ENCODE measurements around the gene PRKACB.
"Not testable (repeated sequence)": the region's sequence is repeated elsewhere in the genome, so short reads cannot be mapped to it uniquely, and the experiment has no call there.

DNA sequence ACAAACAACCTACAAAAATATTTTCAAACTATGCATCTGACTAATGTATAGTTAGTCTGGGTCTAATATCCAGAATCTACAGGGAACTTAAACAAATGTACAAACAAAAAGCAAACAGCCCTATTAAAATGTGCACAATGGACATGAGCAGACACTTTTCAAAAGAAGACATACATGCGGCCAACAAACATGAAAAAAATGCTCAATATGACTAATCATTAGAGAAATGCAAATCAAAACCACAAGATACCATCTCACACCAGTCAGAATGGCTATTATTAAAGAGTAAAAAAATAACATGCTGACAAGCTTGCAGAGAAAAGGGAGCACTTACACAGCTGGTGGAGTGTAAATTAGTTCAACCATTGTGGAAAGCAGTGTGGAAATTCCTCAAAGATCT lies 36.5 kb upstream of the PRKACB start:
- TF ChIP-seq KDM1A (IDR thresholded peaks at IDR 0.05; ENCODE audit: borderline replicate concordance); GATAD2B (conservative IDR thresholded peaks at IDR 0.05; ENCODE audit: low read depth); RAD21 (IDR thresholded peaks at IDR 0.05; ENCODE audit: insufficient read depth, low read depth, low read length); POLR2A (IDR thresholded peaks at IDR 0.05; ENCODE audit: low read depth, low read length); MYB (IDR thresholded peaks at IDR 0.05; ENCODE audit: borderline replicate concordance, low read depth, low read length); JUND (IDR thresholded peaks at IDR 0.05; ENCODE audit: low read depth, low read length); CEBPB (IDR thresholded peaks at IDR 0.05; ENCODE audit: borderline replicate concordance in 1 of 2, low read depth in 2 of 2, low read length in 2 of 2); POLR2AphosphoS5 (IDR thresholded peaks at IDR 0.05; ENCODE audit: low read length); GABPA (IDR thresholded peaks at IDR 0.05; ENCODE audit: low read depth); TBL1XR1 (IDR thresholded peaks at IDR 0.05; ENCODE audit: low read depth, low read length): not testable (repeated sequence)
- TF ChIP-seq, protein P1, sequence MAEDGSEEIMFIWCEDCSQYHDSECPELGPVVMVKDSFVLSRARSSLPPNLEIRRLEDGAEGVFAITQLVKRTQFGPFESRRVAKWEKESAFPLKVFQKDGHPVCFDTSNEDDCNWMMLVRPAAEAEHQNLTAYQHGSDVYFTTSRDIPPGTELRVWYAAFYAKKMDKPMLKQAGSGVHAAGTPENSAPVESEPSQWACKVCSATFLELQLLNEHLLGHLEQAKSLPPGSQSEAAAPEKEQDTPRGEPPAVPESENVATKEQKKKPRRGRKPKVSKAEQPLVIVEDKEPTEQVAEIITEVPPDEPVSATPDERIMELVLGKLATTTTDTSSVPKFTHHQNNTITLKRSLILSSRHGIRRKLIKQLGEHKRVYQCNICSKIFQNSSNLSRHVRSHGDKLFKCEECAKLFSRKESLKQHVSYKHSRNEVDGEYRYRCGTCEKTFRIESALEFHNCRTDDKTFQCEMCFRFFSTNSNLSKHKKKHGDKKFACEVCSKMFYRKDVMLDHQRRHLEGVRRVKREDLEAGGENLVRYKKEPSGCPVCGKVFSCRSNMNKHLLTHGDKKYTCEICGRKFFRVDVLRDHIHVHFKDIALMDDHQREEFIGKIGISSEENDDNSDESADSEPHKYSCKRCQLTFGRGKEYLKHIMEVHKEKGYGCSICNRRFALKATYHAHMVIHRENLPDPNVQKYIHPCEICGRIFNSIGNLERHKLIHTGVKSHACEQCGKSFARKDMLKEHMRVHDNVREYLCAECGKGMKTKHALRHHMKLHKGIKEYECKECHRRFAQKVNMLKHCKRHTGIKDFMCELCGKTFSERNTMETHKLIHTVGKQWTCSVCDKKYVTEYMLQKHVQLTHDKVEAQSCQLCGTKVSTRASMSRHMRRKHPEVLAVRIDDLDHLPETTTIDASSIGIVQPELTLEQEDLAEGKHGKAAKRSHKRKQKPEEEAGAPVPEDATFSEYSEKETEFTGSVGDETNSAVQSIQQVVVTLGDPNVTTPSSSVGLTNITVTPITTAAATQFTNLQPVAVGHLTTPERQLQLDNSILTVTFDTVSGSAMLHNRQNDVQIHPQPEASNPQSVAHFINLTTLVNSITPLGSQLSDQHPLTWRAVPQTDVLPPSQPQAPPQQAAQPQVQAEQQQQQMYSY (CRISPR knock-in tag; IDR thresholded peaks at IDR 0.05), result not testable (repeated sequence)
- TF ChIP-seq, protein P2, sequence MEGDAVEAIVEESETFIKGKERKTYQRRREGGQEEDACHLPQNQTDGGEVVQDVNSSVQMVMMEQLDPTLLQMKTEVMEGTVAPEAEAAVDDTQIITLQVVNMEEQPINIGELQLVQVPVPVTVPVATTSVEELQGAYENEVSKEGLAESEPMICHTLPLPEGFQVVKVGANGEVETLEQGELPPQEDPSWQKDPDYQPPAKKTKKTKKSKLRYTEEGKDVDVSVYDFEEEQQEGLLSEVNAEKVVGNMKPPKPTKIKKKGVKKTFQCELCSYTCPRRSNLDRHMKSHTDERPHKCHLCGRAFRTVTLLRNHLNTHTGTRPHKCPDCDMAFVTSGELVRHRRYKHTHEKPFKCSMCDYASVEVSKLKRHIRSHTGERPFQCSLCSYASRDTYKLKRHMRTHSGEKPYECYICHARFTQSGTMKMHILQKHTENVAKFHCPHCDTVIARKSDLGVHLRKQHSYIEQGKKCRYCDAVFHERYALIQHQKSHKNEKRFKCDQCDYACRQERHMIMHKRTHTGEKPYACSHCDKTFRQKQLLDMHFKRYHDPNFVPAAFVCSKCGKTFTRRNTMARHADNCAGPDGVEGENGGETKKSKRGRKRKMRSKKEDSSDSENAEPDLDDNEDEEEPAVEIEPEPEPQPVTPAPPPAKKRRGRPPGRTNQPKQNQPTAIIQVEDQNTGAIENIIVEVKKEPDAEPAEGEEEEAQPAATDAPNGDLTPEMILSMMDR (IDR thresholded peaks at IDR 0.05 in 2 of 3, conservative IDR thresholded peaks at IDR 0.05 in 1 of 3; ENCODE audit: control insufficient read depth in 2 of 3, extremely low read depth in 1 of 3, insufficient read depth in 1 of 3, low read depth in 3 of 3, low read length in 3 of 3), result not testable (repeated sequence)
- TF ChIP-seq, protein P3, sequence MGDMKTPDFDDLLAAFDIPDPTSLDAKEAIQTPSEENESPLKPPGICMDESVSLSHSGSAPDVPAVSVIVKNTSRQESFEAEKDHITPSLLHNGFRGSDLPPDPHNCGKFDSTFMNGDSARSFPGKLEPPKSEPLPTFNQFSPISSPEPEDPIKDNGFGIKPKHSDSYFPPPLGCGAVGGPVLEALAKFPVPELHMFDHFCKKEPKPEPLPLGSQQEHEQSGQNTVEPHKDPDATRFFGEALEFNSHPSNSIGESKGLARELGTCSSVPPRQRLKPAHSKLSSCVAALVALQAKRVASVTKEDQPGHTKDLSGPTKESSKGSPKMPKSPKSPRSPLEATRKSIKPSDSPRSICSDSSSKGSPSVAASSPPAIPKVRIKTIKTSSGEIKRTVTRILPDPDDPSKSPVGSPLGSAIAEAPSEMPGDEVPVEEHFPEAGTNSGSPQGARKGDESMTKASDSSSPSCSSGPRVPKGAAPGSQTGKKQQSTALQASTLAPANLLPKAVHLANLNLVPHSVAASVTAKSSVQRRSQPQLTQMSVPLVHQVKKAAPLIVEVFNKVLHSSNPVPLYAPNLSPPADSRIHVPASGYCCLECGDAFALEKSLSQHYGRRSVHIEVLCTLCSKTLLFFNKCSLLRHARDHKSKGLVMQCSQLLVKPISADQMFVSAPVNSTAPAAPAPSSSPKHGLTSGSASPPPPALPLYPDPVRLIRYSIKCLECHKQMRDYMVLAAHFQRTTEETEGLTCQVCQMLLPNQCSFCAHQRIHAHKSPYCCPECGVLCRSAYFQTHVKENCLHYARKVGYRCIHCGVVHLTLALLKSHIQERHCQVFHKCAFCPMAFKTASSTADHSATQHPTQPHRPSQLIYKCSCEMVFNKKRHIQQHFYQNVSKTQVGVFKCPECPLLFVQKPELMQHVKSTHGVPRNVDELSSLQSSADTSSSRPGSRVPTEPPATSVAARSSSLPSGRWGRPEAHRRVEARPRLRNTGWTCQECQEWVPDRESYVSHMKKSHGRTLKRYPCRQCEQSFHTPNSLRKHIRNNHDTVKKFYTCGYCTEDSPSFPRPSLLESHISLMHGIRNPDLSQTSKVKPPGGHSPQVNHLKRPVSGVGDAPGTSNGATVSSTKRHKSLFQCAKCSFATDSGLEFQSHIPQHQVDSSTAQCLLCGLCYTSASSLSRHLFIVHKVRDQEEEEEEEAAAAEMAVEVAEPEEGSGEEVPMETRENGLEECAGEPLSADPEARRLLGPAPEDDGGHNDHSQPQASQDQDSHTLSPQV (IDR thresholded peaks at IDR 0.05), result not testable (repeated sequence)
